ENCODE data around the gene CSMD2. TPM values are rescaled to one million over a fixed set of nuclear protein-coding genes. Genes with fewer than 3 reads are reported as not detected.

The CSMD2 gene
- total and polyA plus RNA-seq, 2 of the 4 experiments (the other 2 are of a cell fraction) = under 0.01 to 0.36 TPM

GRCh38 chr1:33583567-33583966, 581.5 kb downstream of the CSMD2 start:
- ChIA-PET POLR2A (ENCODE audit: unreplicated experiment) (interaction anchor here (0.5 kb wide), 1 partner anchor 417 kb away, joined by 7 read pairs; no protein-coding TSS in a partner anchor), CTCF (no interaction called here)
- BruUV-seq (replicated peaks) = no TSS peak
- no peak overlapping the region for H3K14ac ChIP-seq (replicated peaks; ENCODE audit: low read depth, low read length)
- ATAC-seq (ENCODE audit: low read depth) (no peak), DNase-seq (no peak)
- no peak overlapping the region for H3K56ac ChIP-seq (ENCODE audit: extremely low read depth, insufficient read depth, low read length)
- no peak overlapping the region for H3K18ac ChIP-seq (ENCODE audit: low read depth, low read length)
- no peak overlapping the region for H2AFZ ChIP-seq (replicated peaks; ENCODE audit: low read length, poor library complexity)
- H2AK5ac ChIP-seq (ENCODE audit: low read depth, low read length) = no peak overlapping the region
- no peak overlapping the region for H4K5ac ChIP-seq (ENCODE audit: low read depth, low read length)
- no peaks in the 10 kb centered on the region for H4K20me1 ChIP-seq (ENCODE audit: insufficient read depth, low read length)
- no peaks in the 10 kb centered on the region for H3K4me1 ChIP-seq (ENCODE audit: control insufficient read depth, insufficient read depth, low read length)
- no peak overlapping the region for H3K27ac ChIP-seq (ENCODE audit: insufficient read depth, low read length)
- H2BK20ac ChIP-seq (ENCODE audit: low read depth, low read length) = no peak overlapping the region
- H4K8ac ChIP-seq (ENCODE audit: low read depth in 2 of 2, low read length in 2 of 2) = no peak overlapping the region
- H2BK5ac ChIP-seq (ENCODE audit: low read depth, low read length, poor library complexity, severe bottlenecking) = no peak overlapping the region
- no peak overlapping the region for H2BK15ac ChIP-seq (ENCODE audit: low read depth, low read length)
- no CpG with 5 or more reads among the region's 6 CpGs for WGBS, 2 experiments (ENCODE audit: extremely low coverage in 2 of 2, insufficient read length in 1 of 2)
- no peaks in the 10 kb centered on the region for H3K9me1 ChIP-seq (ENCODE audit: insufficient read depth, low read length)
- H3K23ac ChIP-seq (ENCODE audit: low read depth, low read length) = no peak overlapping the region
- H3K36me3 ChIP-seq (ENCODE audit: control insufficient read depth, insufficient read depth, low read length) = no peaks in the 10 kb centered on the region
- no peak overlapping the region for H3K4me2 ChIP-seq (ENCODE audit: low read depth, low read length)
- H3K9me3 ChIP-seq (ENCODE audit: control insufficient read depth, insufficient read depth, low read length) = no peaks in the 10 kb centered on the region
- no peak overlapping the region for H2AK9ac ChIP-seq (replicated peaks; ENCODE audit: low read depth, low read length, poor library complexity)
- TF ChIP-seq RCOR1 (IDR thresholded peaks at IDR 0.05; ENCODE audit: insufficient replicate concordance, low read length) (no peak), SMC3 (IDR thresholded peaks at IDR 0.05; ENCODE audit: low read depth, low read length) (no peak), CHD1 (IDR thresholded peaks at IDR 0.05; ENCODE audit: low read depth, low read length) (no peak), BHLHE40 (IDR thresholded peaks at IDR 0.05; ENCODE audit: low read depth, low read length) (no peak), POLR2A (IDR thresholded peaks at IDR 0.05; ENCODE audit: low read depth, low read length) (no peak), RAD21 (IDR thresholded peaks at IDR 0.05; ENCODE audit: low read length) (no peak), CEBPB (IDR thresholded peaks at IDR 0.05; ENCODE audit: low read depth, low read length) (no peak)
- H4K91ac ChIP-seq (ENCODE audit: insufficient read depth, low read depth, low read length) = no peak overlapping the region
- dilution Hi-C loops (cut with HindIII; ENCODE audit: low sequenced_read_pairs, unreplicated experiment) (no loop called here), in situ Hi-C loops (cut with MboI; ENCODE audit: low sequenced_read_pairs) (no loop called here), intact Hi-C loops (cut with micrococcal nuclease) (no loop called here)
- H3K27me3 ChIP-seq (ENCODE audit: control insufficient read depth, insufficient read depth, low read length) = no peaks in the 10 kb centered on the region; the same call in 1 of the 2 replicates
- H2BK120ac ChIP-seq (ENCODE audit: low read depth, low read length) = no peak overlapping the region
- H3K79me1 ChIP-seq (ENCODE audit: low read depth in 1 of 2, low read length in 2 of 2) = no peaks in the 10 kb centered on the region
- no peak overlapping the region for H3K9ac ChIP-seq (ENCODE audit: low read depth, low read length)
- no peak overlapping the region for H3K4ac ChIP-seq (ENCODE audit: low read depth, low read length)
- H3K4me3 ChIP-seq (ENCODE audit: insufficient read depth, low read depth, low read length) = no peak overlapping the region
